VCaP (cell line): ENCODE results near the gene TOR1A.
"Not testable (repeated sequence)": the region's sequence is repeated elsewhere in the genome, so short reads cannot be mapped to it uniquely, and the experiment has no call there.

Experiments
- H3K27ac ChIP-seq: fragments of 450-650 bp; 2 replicates; pipeline ENCODE4 v1.5.1; 2017
- CTCF ChIP-seq: fragments of 450-650 bp; conservative IDR thresholded peaks from 2 replicates; pipeline ENCODE4 v1.5.1; 2017; ENCODE audit warnings: mild to moderate bottlenecking, moderate library complexity

Gene TOR1A

GRCh38 chr9:129802833-129803675 is 20.9 kb downstream of the TOR1A start, which contains the start of gene TOR1B:
Gene TOR1B (plus strand): TSS chr9:129803184. CDS start chr9:129803213, 29 bp downstream.
- no peak; the same call in 1 of the 2 replicates for TF ChIP-seq CTCF
- H3K27ac ChIP-seq: peak within 1 kb of the TSS; percentile 77

DNA sequence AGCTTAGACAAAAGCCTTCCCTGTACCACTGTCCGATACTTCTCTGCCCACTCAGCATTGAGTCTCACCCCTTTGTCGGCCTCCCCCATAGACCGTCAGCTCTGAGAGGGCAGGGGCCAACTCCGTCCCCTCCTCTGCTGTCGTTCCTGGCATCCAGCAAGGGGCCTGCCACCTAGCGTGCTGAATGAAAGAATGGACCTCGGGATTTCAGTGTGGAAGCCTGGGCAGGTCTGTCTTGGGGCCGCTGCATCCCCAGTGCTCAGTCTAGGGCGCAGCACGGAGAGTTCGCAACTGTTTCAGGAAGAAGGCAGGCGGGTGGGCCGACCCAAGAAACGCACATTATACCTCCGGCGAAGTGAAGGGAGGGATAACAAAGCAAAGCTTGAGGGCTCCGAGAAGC is 22.4 kb downstream of the TOR1A start:
- no peak overlapping the region for H3K27ac ChIP-seq
- TF ChIP-seq CTCF: no peak

DNA sequence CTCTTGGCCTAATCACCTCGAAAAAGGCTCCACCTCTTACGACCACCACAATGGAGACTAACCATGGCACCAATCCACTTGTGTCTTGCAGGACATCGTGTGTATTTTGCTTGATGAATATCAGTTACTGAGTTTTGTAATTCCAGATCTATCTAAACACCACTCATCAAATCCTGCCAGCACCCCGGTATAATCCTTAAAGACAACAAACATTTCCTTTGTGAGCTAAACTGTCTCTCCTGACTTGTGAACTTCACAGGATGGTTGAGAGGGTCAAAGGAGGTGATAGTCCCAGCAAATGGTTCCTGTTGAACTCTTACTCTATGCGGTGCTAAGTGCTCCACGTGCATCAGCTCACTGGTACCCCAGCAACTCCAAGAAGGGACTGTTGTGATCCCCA is 25.0 kb downstream of the TOR1A start:
- no peak overlapping the region for H3K27ac ChIP-seq
- no peak for TF ChIP-seq CTCF

- H3K27ac ChIP-seq: not testable (repeated sequence)
These were observed 27.9 kb downstream of the TOR1A start for GRCh38 chr9:129796029-129796428.

DNA sequence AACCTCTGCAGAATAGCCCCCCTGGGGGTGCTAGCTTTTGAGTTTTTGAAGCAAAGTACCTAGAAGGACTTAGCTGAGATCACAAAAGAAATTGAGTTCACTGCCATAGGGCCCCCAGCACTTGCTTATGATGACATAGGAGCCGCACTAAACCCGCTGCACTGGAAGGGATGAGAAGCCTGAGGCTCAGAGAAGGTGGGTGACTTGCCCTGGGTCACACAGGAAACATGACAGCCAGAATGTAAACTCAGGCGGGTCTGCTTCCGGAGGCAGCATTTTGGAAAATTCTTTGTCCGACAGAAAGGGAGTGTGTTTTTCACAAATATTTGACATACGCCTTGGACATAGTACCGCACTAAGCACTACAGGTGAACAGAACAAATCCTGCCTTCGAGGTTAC is 29.4 kb downstream of the TOR1A start:
- H3K27ac ChIP-seq: no peak overlapping the region
- TF ChIP-seq CTCF: no peak

GRCh38 chr9:129786481-129786880 is 37.5 kb downstream of the TOR1A start:
- no peak overlapping the region for H3K27ac ChIP-seq
- no peak for TF ChIP-seq CTCF

GRCh38 chr9:129785866-129786265 is 38.1 kb downstream of the TOR1A start:
- TF ChIP-seq CTCF: no peak

DNA sequence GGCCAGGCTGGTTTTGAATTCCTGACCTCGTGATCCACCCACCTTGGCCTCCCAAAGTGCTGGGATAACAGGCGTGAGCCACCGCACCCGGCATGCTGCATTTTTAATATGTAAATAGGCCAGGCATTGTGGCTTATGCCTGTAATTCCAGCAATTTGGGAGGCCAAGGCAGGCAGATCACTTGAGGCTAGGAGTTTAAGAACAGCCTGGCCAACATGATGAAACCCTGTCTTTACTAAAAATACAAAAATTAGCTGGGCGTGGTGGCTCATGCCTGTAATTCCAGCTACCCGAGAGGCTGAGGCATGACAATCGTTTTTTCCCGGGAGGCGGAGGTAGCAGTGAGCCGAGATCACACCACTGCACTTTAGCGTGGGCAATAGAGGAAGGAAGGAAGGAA is 39.0 kb downstream of the TOR1A start:
- H3K27ac ChIP-seq: not testable (repeated sequence)

More at GRCh38 chr9:129785866-129786265, 38.1 kb downstream of the TOR1A start:
- no peak overlapping the region for H3K27ac ChIP-seq
